HL-60 (cell line): ENCODE data around the gene LIPC.

Experiments
- CTCF ChIP-seq: IDR thresholded peaks from one replicate; pipeline ENCODE4 v1.5.1; 2011; ENCODE audit warnings: low read length, control low read depth, inconsistent platforms; ENCODE audit not compliant: insufficient read depth
- POLR2AphosphoS5 ChIP-seq: IDR thresholded peaks from 2 replicates; pipeline ENCODE4 v1.6.1; 2012; ENCODE audit warnings: low read depth
- TF ChIP-seq, protein P1 (sequence below): IDR thresholded peaks from 2 replicates; pipeline ENCODE4 v1.6.1; 2012; ENCODE audit warnings: low read depth; ENCODE audit not compliant: insufficient replicate concordance

- no peak for TF ChIP-seq CTCF
- no peak for TF ChIP-seq POLR2AphosphoS5
- TF ChIP-seq, protein P1, sequence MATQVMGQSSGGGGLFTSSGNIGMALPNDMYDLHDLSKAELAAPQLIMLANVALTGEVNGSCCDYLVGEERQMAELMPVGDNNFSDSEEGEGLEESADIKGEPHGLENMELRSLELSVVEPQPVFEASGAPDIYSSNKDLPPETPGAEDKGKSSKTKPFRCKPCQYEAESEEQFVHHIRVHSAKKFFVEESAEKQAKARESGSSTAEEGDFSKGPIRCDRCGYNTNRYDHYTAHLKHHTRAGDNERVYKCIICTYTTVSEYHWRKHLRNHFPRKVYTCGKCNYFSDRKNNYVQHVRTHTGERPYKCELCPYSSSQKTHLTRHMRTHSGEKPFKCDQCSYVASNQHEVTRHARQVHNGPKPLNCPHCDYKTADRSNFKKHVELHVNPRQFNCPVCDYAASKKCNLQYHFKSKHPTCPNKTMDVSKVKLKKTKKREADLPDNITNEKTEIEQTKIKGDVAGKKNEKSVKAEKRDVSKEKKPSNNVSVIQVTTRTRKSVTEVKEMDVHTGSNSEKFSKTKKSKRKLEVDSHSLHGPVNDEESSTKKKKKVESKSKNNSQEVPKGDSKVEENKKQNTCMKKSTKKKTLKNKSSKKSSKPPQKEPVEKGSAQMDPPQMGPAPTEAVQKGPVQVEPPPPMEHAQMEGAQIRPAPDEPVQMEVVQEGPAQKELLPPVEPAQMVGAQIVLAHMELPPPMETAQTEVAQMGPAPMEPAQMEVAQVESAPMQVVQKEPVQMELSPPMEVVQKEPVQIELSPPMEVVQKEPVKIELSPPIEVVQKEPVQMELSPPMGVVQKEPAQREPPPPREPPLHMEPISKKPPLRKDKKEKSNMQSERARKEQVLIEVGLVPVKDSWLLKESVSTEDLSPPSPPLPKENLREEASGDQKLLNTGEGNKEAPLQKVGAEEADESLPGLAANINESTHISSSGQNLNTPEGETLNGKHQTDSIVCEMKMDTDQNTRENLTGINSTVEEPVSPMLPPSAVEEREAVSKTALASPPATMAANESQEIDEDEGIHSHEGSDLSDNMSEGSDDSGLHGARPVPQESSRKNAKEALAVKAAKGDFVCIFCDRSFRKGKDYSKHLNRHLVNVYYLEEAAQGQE, result no peak
Measured at GRCh38 chr15:58587486-58587885, 155.7 kb downstream of the LIPC start.
